Endothelial cell of umbilical vein (primary cell): ENCODE data around the gene C16orf74. TPM values are rescaled to one million over a fixed set of nuclear protein-coding genes. Genes with fewer than 3 reads are reported as not detected.

Experiments used
- BruUV-seq: library from RNA; stranded (reverse); fragments of 400-500 nt; replicated peaks from 2 replicates; lab custom pipeline; 2021; lab: Mats Ljungman, UMichigan
- CTCF ChIA-PET: fragments of 300-600, 350-600 bp; sonication (Branson Sonifier 250); formaldehyde crosslinking; loops from one replicate; lab custom pipeline; 2021; ENCODE audit warnings: antibody characterized with exemption, inconsistent platforms; lab: Charles Lee
- POLR2A ChIA-PET: fragments of 300-600, 350-600 bp; sonication (Branson Sonifier 250); formaldehyde crosslinking; loops from one replicate; lab custom pipeline; 2021; ENCODE audit warnings: antibody characterized with exemption, inconsistent platforms; lab: Charles Lee
- DNase-seq: peaks from one replicate; pipeline ENCODE4 v3.0.0-alpha.2; 2011; ENCODE audit warnings: low read depth, low spot score
- FAIRE-seq: peaks from 2 replicates; lab custom pipeline; 2011; peaks lifted over from hg19 to GRCh38; lab: Jason Lieb, UNC
- H2AFZ ChIP-seq: 2 replicates; pipeline ENCODE4 v1.6.0; 2012; ENCODE audit warnings: low read depth, low read length, control low read depth, inconsistent platforms
- H3K27ac ChIP-seq: 2 replicates; pipeline ENCODE4 v1.5.1; 2011; ENCODE audit warnings: low read depth, mild to moderate bottlenecking, control low read depth, low read length, moderate library complexity; ENCODE audit not compliant: insufficient read depth
- H3K27me3 ChIP-seq, 2 experiments: 2 replicates each; pipeline versions ENCODE4 v1.6.0 to v1.6.1; 2011; ENCODE audit warnings: low read length in 2 of 2, mixed read lengths in 1 of 2; ENCODE audit not compliant: control insufficient read depth in 2 of 2, insufficient read depth in 2 of 2
- H3K36me3 ChIP-seq, 2 experiments: 2 replicates in 1 of 2; 3 replicates in 1 of 2; pipeline ENCODE4 v1.5.1; 2011; ENCODE audit warnings: low read length in 2 of 2, mild to moderate bottlenecking in 1 of 2, moderate library complexity in 1 of 2; ENCODE audit not compliant: control insufficient read depth in 2 of 2, insufficient read depth in 2 of 2; ENCODE audit errors: extremely low read depth in 1 of 2
- H3K4me1 ChIP-seq: 3 replicates; pipeline ENCODE4 v1.5.1; 2011; ENCODE audit warnings: mild to moderate bottlenecking, low read length; ENCODE audit not compliant: control insufficient read depth, insufficient read depth; ENCODE audit errors: extremely low read depth
- H3K4me2 ChIP-seq: 2 replicates; pipeline ENCODE4 v1.6.1; 2011; ENCODE audit warnings: low read length, control low read depth, mixed read lengths; ENCODE audit not compliant: insufficient read depth
- H3K4me3 ChIP-seq, 3 experiments: fragments of 200-600 bp in 1 of 3; sonication (generic), shearing (Covaris generic) in 1 of 3; replicated peaks in 1 of 3; 2 replicates each; pipeline ENCODE4 v1.5.1; 2011 to 2016; ENCODE audit warnings: control low read depth in 3 of 3, low read length in 3 of 3, mild to moderate bottlenecking in 2 of 3, inconsistent platforms in 1 of 3, low read depth in 1 of 3, moderate library complexity in 1 of 3; ENCODE audit not compliant: insufficient read depth in 1 of 3
- H3K79me2 ChIP-seq: 2 replicates; pipeline ENCODE4 v1.6.0; 2012; ENCODE audit warnings: low read length, inconsistent platforms; ENCODE audit not compliant: control insufficient read depth, insufficient read depth
- H3K9ac ChIP-seq: replicated peaks from 2 replicates; pipeline ENCODE3; 2011; ENCODE audit warnings: low read length, control low read depth; ENCODE audit not compliant: insufficient read depth; ENCODE audit errors: extremely low read depth
- H3K9me1 ChIP-seq: replicated peaks from 3 replicates; pipeline ENCODE4 v1.6.0; 2011; ENCODE audit warnings: mild to moderate bottlenecking, low read length; ENCODE audit not compliant: control insufficient read depth, insufficient read depth; ENCODE audit errors: extremely low read depth
- H3K9me3 ChIP-seq: replicated peaks from 2 replicates; pipeline ENCODE4 v1.5.1; 2012; ENCODE audit warnings: low read length, inconsistent platforms; ENCODE audit not compliant: control insufficient read depth, insufficient read depth
- H4K20me1 ChIP-seq: replicated peaks from 2 replicates; pipeline ENCODE3; 2011; ENCODE audit warnings: mild to moderate bottlenecking, low read length; ENCODE audit not compliant: control insufficient read depth, insufficient read depth; ENCODE audit errors: extremely low read depth
- CTCF ChIP-seq, 2 donors: IDR thresholded peaks; 1 replicate in 1 of 2; 2 replicates in 1 of 2; pipeline ENCODE4 v1.5.1; 2011; ENCODE audit warnings: low read length in 2 of 2, mild to moderate bottlenecking in 2 of 2, moderate library complexity in 2 of 2, control low read depth in 1 of 2, inconsistent platforms in 1 of 2, low read depth in 1 of 2; ENCODE audit not compliant: insufficient read depth in 1 of 2; ENCODE audit errors: extremely low read depth in 1 of 2
- EZH2 ChIP-seq: IDR thresholded peaks from 2 replicates; pipeline ENCODE4 v1.6.1; 2012; ENCODE audit warnings: borderline replicate concordance, low read depth, mild to moderate bottlenecking, moderate library complexity, low read length, inconsistent platforms; ENCODE audit not compliant: severe bottlenecking
- FOS ChIP-seq: IDR thresholded peaks from 2 replicates; pipeline ENCODE4 v1.6.1; 2011; ENCODE audit warnings: mild to moderate bottlenecking, low read length, moderate library complexity, borderline replicate concordance; ENCODE audit not compliant: insufficient read depth
- GATA2 ChIP-seq: IDR thresholded peaks from 2 replicates; pipeline ENCODE4 v1.7.0; 2011; ENCODE audit warnings: low read depth, mild to moderate bottlenecking, moderate library complexity, mixed read lengths, low read length; ENCODE audit not compliant: insufficient read length, insufficient read depth
- JUN ChIP-seq: IDR thresholded peaks from 2 replicates; pipeline ENCODE4 v1.6.1; 2011; ENCODE audit warnings: borderline replicate concordance, low read depth; ENCODE audit not compliant: insufficient read length, insufficient read depth
- MYC ChIP-seq: IDR thresholded peaks from one replicate; pipeline ENCODE4 v1.6.1; 2011; ENCODE audit warnings: mild to moderate bottlenecking, low read depth, low read length
- POLR2A ChIP-seq: IDR thresholded peaks from 2 replicates; pipeline ENCODE4 v1.6.1; 2012; ENCODE audit warnings: low read depth, mild to moderate bottlenecking, control low read depth, low read length
- POLR2AphosphoS5 ChIP-seq: IDR thresholded peaks from 2 replicates; pipeline ENCODE4 v1.6.1; 2012; ENCODE audit warnings: low read depth, mild to moderate bottlenecking, control low read depth, low read length, moderate library complexity; ENCODE audit not compliant: insufficient read depth
- dilution Hi-C: fragments of 300-500 bp; cut with MboI; formaldehyde crosslinking; loops from one replicate; pipeline ENCODE4 v1.15.0; 2019; ENCODE audit warnings: low sequenced_read_pairs; ENCODE audit not compliant: extremely low pct_ligation_motif_present
- intact Hi-C: fragments of 100-400 bp; cut with micrococcal nuclease; formaldehyde crosslinking; loops from one replicate; pipeline ENCODE4 v1.10.0; 2022
- polyA plus RNA-seq, 4 experiments: library from polyadenylated mRNA; depleted of rRNA in 3 of 4; stranded (reverse) in 3 of 4; unstranded in 1 of 4; fragments of >200 nt; gene quantifications; 2 replicates each; pipeline versions ENCODE4 v1.2.1 to v1.2.3, GENCODE V29; 2011 to 2012; ENCODE audit warnings: missing spikeins in 1 of 4
- total RNA-seq: library from RNA; stranded (reverse); gene quantifications from 2 replicates; pipeline ENCODE4 v1.2.3, GENCODE V29; 2021
- TF ChIP-seq, protein P1 (sequence below): IDR thresholded peaks from 2 replicates; pipeline ENCODE4 v1.6.1; 2011; ENCODE audit not compliant: insufficient read depth, insufficient read length

The C16orf74 gene
- total and polyA plus RNA-seq, 2 donors (not counting 3 experiments of a cell fraction or from before 2014, with no cell fraction given), result 12.1 to 38.7 TPM

- no peak for TF ChIP-seq EZH2
- TF ChIP-seq, protein P1, sequence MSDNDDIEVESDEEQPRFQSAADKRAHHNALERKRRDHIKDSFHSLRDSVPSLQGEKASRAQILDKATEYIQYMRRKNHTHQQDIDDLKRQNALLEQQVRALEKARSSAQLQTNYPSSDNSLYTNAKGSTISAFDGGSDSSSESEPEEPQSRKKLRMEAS, result no peak
- TF ChIP-seq POLR2A, result no peak
Observed at GRCh38 chr16:85658504-85659326, 92.2 kb downstream of the C16orf74 start.

GRCh38 chr16:85657996-85658395 lies 92.9 kb downstream of the C16orf74 start:
- Histone ChIP-seq H3K9me3 (no peaks in the 10 kb centered on the region), H3K4me2 (no peak overlapping the region), H2AFZ (no peak overlapping the region), H3K9me1 (no peaks in the 10 kb centered on the region), H3K4me1 (no peaks in the 10 kb centered on the region), H4K20me1 (no peaks in the 10 kb centered on the region), H3K27me3 (no peaks in the 10 kb centered on the region), H3K79me2 (no peaks in the 10 kb centered on the region), H3K36me3 (no peaks in the 10 kb centered on the region), H3K27ac (no peak overlapping the region), H3K4me3 (no peak overlapping the region), H3K9ac (no peak overlapping the region)
- ChIA-PET CTCF (interaction anchor here (1.0 to 8.2 kb wide), 5 partner anchors 19 to 103 kb away, joined by 3 to 119 read pairs (median 3); no protein-coding TSS in a partner anchor), POLR2A (no interaction called here)
- DNase-seq (no peak), FAIRE-seq (no peak)
- dilution Hi-C loops (no loop called here), intact Hi-C loops (no loop called here)
- no TSS peak for BruUV-seq
- TF ChIP-seq MYC (no peak), CTCF (IDR thresholded peaks at IDR 0.05; ENCODE audit: extremely low read depth in 1 of 2, insufficient read depth in 1 of 2, low read depth in 1 of 2, low read length in 2 of 2) (no peak), EZH2 (no peak), JUN (no peak), POLR2AphosphoS5 (no peak), POLR2A (no peak), GATA2 (no peak), FOS (no peak)
- TF ChIP-seq, protein P1, result no peak

More at GRCh38 chr16:85658504-85659326, 92.2 kb downstream of the C16orf74 start:
- BruUV-seq, result no TSS peak
- Histone ChIP-seq H3K4me2 (no peak overlapping the region), H3K4me3 (no peak overlapping the region), H2AFZ (no peak overlapping the region), H3K79me2 (no peaks in the 10 kb centered on the region), H3K9me1 (no peaks in the 10 kb centered on the region), H3K36me3 (no peaks in the 10 kb centered on the region), H4K20me1 (no peaks in the 10 kb centered on the region), H3K4me1 (no peaks in the 10 kb centered on the region), H3K9ac (no peak overlapping the region), H3K27ac (no peak overlapping the region), H3K9me3 (no peaks in the 10 kb centered on the region), H3K27me3 (no peaks in the 10 kb centered on the region)
- POLR2A ChIA-PET, result interaction anchor here (0.6 kb wide), 1 partner anchor 27 kb away, joined by 4 read pairs; no protein-coding TSS in a partner anchor
- intact Hi-C loops (loop anchor here (1.0 kb wide), 2 partner anchors 16 to 60 kb away; no protein-coding TSS in a partner anchor), dilution Hi-C loops (no loop called here)
- DNase-seq (no peak), FAIRE-seq (no peak)
- CTCF ChIA-PET, result interaction anchor here (0.6 to 8.2 kb wide), 15 partner anchors 9 to 357 kb away, joined by 3 to 119 read pairs (median 4); no protein-coding TSS in a partner anchor
